Measurements from ENCODE around the gene GRM4. TPM values are rescaled to one million over a fixed set of nuclear protein-coding genes. Genes with fewer than 3 reads are reported as not detected.

Gene GRM4
- total RNA-seq, 2 donors from 2014 or later: 0.07 TPM; not detected in 1

DNA sequence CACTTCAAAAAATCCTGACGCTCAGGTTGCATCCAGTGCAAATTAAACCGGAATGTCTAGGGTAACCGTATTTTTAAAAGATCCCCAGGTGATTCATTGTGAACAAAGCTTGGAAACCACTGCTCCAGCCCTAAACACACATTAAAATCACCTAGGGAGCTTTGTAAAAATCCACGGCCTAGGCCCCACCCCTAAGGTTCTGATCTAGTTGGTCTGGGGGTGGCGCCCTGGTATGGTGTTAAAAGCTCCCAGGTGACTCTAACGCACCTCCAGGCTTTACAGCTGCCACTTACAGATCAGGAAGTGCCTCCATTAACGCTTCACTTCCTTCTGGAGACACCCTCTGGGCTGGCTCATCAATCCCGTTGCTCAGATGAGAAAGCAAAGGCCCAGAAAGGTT lies 92.2 kb downstream of the GRM4 start:
- H3K27me3 ChIP-seq: no peaks in the 10 kb centered on the region

GRCh38 chr6:34052918-34053608 lies 92.8 kb downstream of the GRM4 start:
- TF ChIP-seq CTCF (IDR thresholded peaks at IDR 0.05): no peak
- H3K9ac ChIP-seq (ENCODE audit: low read depth in 2 of 2, low read length in 2 of 2): no peak overlapping the region
- H3K4me1 ChIP-seq: no peaks in the 10 kb centered on the region
- H3K27me3 ChIP-seq: no peaks in the 10 kb centered on the region
- no peaks in the 10 kb centered on the region for H3K9me3 ChIP-seq
- H3K27ac ChIP-seq: no peak overlapping the region
- no peak for DNase-seq
- no peak overlapping the region for H3K4me3 ChIP-seq
- H3K36me3 ChIP-seq: no peaks in the 10 kb centered on the region
- intact Hi-C loops (cut with DNase I): no loop called here

More for the DNA sequence above, 92.2 kb downstream of the GRM4 start:
- Histone ChIP-seq H3K4me3 (no peak overlapping the region), H3K9me3 (no peaks in the 10 kb centered on the region), H3K4me1 (no peaks in the 10 kb centered on the region), H3K36me3 (no peaks in the 10 kb centered on the region), H3K9ac (ENCODE audit: low read depth in 2 of 2, low read length in 2 of 2) (no peak overlapping the region), H3K27ac (no peak overlapping the region)
- DNase-seq: peak; percentile 66
- intact Hi-C loops (cut with DNase I): no loop called here
- TF ChIP-seq CTCF (IDR thresholded peaks at IDR 0.05): no peak

DNA sequence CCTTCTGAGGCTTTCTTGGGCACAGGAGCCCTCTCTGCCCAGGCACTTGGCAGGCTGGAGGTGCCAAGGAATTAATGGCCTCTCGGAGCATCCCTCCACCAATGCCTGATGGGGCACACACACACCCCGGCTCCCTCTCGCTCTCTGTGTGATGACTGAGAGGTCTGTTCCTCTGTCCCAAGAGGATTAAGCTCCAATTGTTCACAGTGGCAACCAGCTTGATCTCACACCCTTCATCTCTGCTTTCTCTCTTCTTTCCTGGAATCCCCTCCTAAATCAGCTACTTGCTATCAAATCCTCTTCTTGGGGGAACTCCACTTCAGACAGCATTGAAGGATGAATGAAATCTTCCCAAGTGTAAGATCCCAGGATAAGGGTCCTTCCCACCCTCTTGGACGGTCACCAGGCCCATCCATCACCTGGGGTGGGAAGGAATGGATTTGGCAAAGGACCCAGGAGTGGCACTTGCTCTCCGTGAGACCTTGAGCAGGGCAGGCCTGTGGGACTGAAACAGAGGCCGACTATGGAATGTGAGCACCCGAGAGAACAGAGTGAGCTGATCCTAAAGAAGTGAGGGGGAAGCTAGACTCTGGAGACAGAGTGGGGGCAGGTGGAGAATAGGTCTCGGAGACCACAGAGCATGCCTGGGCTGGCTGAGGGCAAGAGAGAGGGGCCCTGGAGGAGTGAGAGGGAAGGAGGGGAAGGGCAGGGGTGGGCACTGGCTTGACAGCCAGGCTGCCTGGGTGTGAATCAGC lies 93.6 kb downstream of the GRM4 start:
- no peak overlapping the region for H3K9ac ChIP-seq (ENCODE audit: low read depth in 2 of 2, low read length in 2 of 2)
- no peak for TF ChIP-seq CTCF (IDR thresholded peaks at IDR 0.05)
- H3K27ac ChIP-seq: no peak overlapping the region
- no peaks in the 10 kb centered on the region for H3K27me3 ChIP-seq
- H3K4me3 ChIP-seq: no peak overlapping the region
- intact Hi-C loops (cut with DNase I): no loop called here
- no peak for DNase-seq
- no peaks in the 10 kb centered on the region for H3K36me3 ChIP-seq
- H3K9me3 ChIP-seq: no peaks in the 10 kb centered on the region
- no peaks in the 10 kb centered on the region for H3K4me1 ChIP-seq

- DNase-seq: no peak
- intact Hi-C loops (cut with DNase I): no loop called here
- H3K36me3 ChIP-seq: no peaks in the 10 kb centered on the region
- no peak for TF ChIP-seq CTCF (IDR thresholded peaks at IDR 0.05)
- H3K9ac ChIP-seq (ENCODE audit: low read depth in 2 of 2, low read length in 2 of 2): no peak overlapping the region
- no peaks in the 10 kb centered on the region for H3K9me3 ChIP-seq
- no peak overlapping the region for H3K27ac ChIP-seq
- H3K4me1 ChIP-seq: no peaks in the 10 kb centered on the region
- H3K27me3 ChIP-seq: no peaks in the 10 kb centered on the region
- H3K4me3 ChIP-seq: no peak overlapping the region
Measured at GRCh38 chr6:34051331-34051919, 94.5 kb downstream of the GRM4 start.

DNA sequence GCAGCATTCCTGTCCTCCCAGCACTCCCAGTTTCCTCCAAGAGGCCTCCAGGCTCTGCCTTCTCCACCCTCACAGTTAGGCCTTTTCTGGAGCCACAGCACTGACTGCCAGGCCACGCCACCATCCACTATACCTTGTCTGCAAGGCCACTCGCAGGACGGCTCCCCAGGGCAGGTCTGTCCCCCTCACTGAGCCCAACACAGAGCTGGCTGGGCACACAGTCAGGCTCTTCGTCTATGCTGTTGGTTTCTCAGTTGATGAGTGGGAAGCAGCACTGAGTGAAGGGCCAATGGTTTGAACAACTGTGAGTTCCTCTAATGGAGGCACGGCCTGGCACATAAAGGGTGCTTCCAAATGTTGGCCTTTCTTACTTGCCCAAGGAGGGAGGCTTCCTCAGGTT lies 95.2 kb downstream of the GRM4 start:
- Histone ChIP-seq H3K27me3 (no peaks in the 10 kb centered on the region), H3K4me3 (no peak overlapping the region), H3K27ac (no peak overlapping the region), H3K4me1 (no peaks in the 10 kb centered on the region), H3K9me3 (no peaks in the 10 kb centered on the region), H3K9ac (ENCODE audit: low read depth in 2 of 2, low read length in 2 of 2) (no peak overlapping the region), H3K36me3 (no peaks in the 10 kb centered on the region)
- intact Hi-C loops (cut with DNase I): no loop called here
- TF ChIP-seq CTCF (IDR thresholded peaks at IDR 0.05): no peak
- no peak for DNase-seq

Measured in colonic mucosa (tissue), 4 donors.